ENCODE data around the gene FMNL3. TPM values are rescaled to one million over a fixed set of nuclear protein-coding genes. Genes with fewer than 3 reads are reported as not detected.
"Not testable (repeated sequence)": the region's sequence is repeated elsewhere in the genome, so short reads cannot be mapped to it uniquely, and the experiment has no call there.

Gene FMNL3
- polyA plus RNA-seq, 1 of the 3 experiments (the other 2 are of a cell fraction), result 10.2 TPM

DNA sequence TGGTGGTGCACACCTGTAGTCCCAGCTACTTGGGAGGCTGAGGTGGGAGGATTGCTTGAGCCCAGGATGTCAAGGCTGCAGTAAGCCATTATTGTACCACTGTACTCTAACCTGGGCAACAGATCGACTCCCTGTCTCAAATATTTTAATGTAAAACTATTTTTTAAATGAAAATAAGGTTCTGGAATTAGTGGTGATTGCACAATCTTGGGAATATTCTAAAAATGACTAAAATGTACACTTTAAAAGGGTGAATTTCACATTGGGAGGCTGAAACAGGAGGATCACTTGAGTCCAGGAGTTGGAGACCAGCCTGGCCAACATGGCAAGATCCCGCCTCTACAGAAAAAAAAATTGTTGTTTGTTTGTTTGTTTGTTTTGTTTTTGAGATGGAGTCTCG, 21.2 kb upstream of the FMNL3 start:
- no peaks in the 10 kb centered on the region for H4K20me1 ChIP-seq (ENCODE audit: insufficient read depth)
- CTCF ChIA-PET, result no interaction called here
- no peak overlapping the region for H3K9ac ChIP-seq
- no peak overlapping the region for H3K4me2 ChIP-seq
- no peak overlapping the region for H2AFZ ChIP-seq (ENCODE audit: low read depth)
- no peaks in the 10 kb centered on the region for H3K4me1 ChIP-seq (ENCODE audit: control insufficient read depth in 1 of 2, insufficient read depth in 2 of 2, low read depth in 1 of 2, low read length in 1 of 2)
- H3K36me3 ChIP-seq (replicated peaks in 1 of 2; ENCODE audit: control insufficient read depth in 1 of 2, insufficient read depth in 2 of 2, low read length in 1 of 2), result no peaks in the 10 kb centered on the region
- no peaks in the 10 kb centered on the region for H3K79me2 ChIP-seq (ENCODE audit: insufficient read depth)
- no peaks in the 10 kb centered on the region for H3K9me3 ChIP-seq
- H3K4me3 ChIP-seq (ENCODE audit: low read depth in 2 of 2, low read length in 1 of 2), result no peak overlapping the region
- 39% methylated on average over 3 of the region's 3 CpGs for WGBS (ENCODE audit: low lambda C conversion rate)
- no peaks in the 10 kb centered on the region for H3K9me2 ChIP-seq
- H3K27ac ChIP-seq (ENCODE audit: low read depth in 2 of 2, low read length in 1 of 2), result no peak overlapping the region
- no peak for TF ChIP-seq PBX3 (IDR thresholded peaks at IDR 0.05)
- no peak for TF ChIP-seq ELF1 (IDR thresholded peaks at IDR 0.05)
- no peak for TF ChIP-seq SMC3 (IDR thresholded peaks at IDR 0.05; ENCODE audit: low read depth, low read length)
- no peak for TF ChIP-seq RAD21 (IDR thresholded peaks at IDR 0.05; ENCODE audit: low read length)
- TF ChIP-seq RFX5 (IDR thresholded peaks at IDR 0.05; ENCODE audit: low read length), result no peak
- no peak for TF ChIP-seq JUND (IDR thresholded peaks at IDR 0.05)
- no peak for TF ChIP-seq YY1 (IDR thresholded peaks at IDR 0.05; ENCODE audit: low read depth)
- TF ChIP-seq FOSL2 (IDR thresholded peaks at IDR 0.05; ENCODE audit: borderline replicate concordance, low read depth), result no peak
- TF ChIP-seq IRF3 (IDR thresholded peaks at IDR 0.05; ENCODE audit: low read depth, low read length), result no peak
- TF ChIP-seq, protein P1, sequence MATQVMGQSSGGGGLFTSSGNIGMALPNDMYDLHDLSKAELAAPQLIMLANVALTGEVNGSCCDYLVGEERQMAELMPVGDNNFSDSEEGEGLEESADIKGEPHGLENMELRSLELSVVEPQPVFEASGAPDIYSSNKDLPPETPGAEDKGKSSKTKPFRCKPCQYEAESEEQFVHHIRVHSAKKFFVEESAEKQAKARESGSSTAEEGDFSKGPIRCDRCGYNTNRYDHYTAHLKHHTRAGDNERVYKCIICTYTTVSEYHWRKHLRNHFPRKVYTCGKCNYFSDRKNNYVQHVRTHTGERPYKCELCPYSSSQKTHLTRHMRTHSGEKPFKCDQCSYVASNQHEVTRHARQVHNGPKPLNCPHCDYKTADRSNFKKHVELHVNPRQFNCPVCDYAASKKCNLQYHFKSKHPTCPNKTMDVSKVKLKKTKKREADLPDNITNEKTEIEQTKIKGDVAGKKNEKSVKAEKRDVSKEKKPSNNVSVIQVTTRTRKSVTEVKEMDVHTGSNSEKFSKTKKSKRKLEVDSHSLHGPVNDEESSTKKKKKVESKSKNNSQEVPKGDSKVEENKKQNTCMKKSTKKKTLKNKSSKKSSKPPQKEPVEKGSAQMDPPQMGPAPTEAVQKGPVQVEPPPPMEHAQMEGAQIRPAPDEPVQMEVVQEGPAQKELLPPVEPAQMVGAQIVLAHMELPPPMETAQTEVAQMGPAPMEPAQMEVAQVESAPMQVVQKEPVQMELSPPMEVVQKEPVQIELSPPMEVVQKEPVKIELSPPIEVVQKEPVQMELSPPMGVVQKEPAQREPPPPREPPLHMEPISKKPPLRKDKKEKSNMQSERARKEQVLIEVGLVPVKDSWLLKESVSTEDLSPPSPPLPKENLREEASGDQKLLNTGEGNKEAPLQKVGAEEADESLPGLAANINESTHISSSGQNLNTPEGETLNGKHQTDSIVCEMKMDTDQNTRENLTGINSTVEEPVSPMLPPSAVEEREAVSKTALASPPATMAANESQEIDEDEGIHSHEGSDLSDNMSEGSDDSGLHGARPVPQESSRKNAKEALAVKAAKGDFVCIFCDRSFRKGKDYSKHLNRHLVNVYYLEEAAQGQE (IDR thresholded peaks at IDR 0.05; ENCODE audit: low read depth, low read length), result no peak
- TF ChIP-seq TCF12 (IDR thresholded peaks at IDR 0.05), result no peak
- TF ChIP-seq USF1 (IDR thresholded peaks at IDR 0.05; ENCODE audit: borderline replicate concordance, low read depth), result no peak
- TF ChIP-seq NRF1 (IDR thresholded peaks at IDR 0.05; ENCODE audit: low read depth, low read length), result no peak
- no peak for TF ChIP-seq FOXM1 (IDR thresholded peaks at IDR 0.05; ENCODE audit: low read depth)
- TF ChIP-seq, protein P2, sequence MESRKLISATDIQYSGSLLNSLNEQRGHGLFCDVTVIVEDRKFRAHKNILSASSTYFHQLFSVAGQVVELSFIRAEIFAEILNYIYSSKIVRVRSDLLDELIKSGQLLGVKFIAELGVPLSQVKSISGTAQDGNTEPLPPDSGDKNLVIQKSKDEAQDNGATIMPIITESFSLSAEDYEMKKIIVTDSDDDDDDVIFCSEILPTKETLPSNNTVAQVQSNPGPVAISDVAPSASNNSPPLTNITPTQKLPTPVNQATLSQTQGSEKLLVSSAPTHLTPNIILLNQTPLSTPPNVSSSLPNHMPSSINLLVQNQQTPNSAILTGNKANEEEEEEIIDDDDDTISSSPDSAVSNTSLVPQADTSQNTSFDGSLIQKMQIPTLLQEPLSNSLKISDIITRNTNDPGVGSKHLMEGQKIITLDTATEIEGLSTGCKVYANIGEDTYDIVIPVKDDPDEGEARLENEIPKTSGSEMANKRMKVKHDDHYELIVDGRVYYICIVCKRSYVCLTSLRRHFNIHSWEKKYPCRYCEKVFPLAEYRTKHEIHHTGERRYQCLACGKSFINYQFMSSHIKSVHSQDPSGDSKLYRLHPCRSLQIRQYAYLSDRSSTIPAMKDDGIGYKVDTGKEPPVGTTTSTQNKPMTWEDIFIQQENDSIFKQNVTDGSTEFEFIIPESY (IDR thresholded peaks at IDR 0.05; ENCODE audit: borderline replicate concordance, low read depth), result no peak
- no peak for TF ChIP-seq EP300 (IDR thresholded peaks at IDR 0.05; ENCODE audit: borderline replicate concordance in 1 of 2, low read depth in 1 of 2, low read length in 1 of 2)
- no peak for TF ChIP-seq GATA2 (CRISPR knock-in tag; IDR thresholded peaks at IDR 0.05)
- H3F3A ChIP-seq (replicated peaks; ENCODE audit: insufficient read depth), result peaks cover 5% of the 10 kb centered on the region
- H3K27me3 ChIP-seq (ENCODE audit: insufficient read depth), result 0 out of 2 replicates have a peak, but pooled peaks cover 4% of the 10 kb centered on the region
- no peak for DNase-seq
- POLR2A ChIA-PET, result no interaction called here

GRCh38 chr12:49721355-49721754, 14.2 kb upstream of the FMNL3 start:
- H3K27ac ChIP-seq (ENCODE audit: low read depth in 2 of 2, low read length in 1 of 2); H3K9me3 ChIP-seq; H3K4me1 ChIP-seq (ENCODE audit: control insufficient read depth in 1 of 2, insufficient read depth in 2 of 2, low read depth in 1 of 2, low read length in 1 of 2); H3F3A ChIP-seq (replicated peaks; ENCODE audit: insufficient read depth); H3K9me2 ChIP-seq; H3K79me2 ChIP-seq (ENCODE audit: insufficient read depth); DNase-seq; POLR2A ChIA-PET; H2AFZ ChIP-seq (ENCODE audit: low read depth); H3K4me3 ChIP-seq (ENCODE audit: low read depth in 2 of 2, low read length in 1 of 2); H3K4me2 ChIP-seq; H4K20me1 ChIP-seq (ENCODE audit: insufficient read depth); H3K27me3 ChIP-seq (ENCODE audit: insufficient read depth); H3K36me3 ChIP-seq (replicated peaks in 1 of 2; ENCODE audit: control insufficient read depth in 1 of 2, insufficient read depth in 2 of 2, low read length in 1 of 2); H3K9ac ChIP-seq: not testable (repeated sequence)
- 52% methylated on average over 3 of the region's 3 CpGs for WGBS (ENCODE audit: low lambda C conversion rate)
- CTCF ChIA-PET, result interaction anchor here (0.6 to 22.7 kb wide), 2 partner anchors 18 to 75 kb away, joined by 3 to 590 read pairs; no protein-coding TSS in a partner anchor
